Measurements from ENCODE around the gene CD300C. TPM values are rescaled to one million over a fixed set of nuclear protein-coding genes. Genes with fewer than 3 reads are reported as not detected.

Gene CD300C
- total RNA-seq, 2 donors from 2014 or later, result 1.5 TPM; not detected in 1

DNA sequence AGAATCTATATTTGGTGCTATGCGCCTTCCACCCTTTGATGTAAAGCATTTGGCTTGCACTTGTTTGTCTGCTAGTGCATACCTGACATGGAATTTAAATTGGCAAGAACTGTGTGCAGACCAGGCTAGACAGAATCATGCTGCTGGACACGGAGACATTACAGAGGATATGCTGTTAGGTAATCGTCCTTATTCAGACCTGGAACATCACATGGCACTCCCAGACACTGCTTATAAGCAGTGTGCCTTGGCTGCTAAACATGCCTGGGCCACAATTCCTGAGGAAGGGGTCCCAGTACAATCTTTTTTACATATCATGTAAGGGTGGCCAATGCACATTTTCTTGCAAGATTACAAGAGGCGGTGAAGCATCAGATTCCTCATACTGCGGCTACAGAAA lies 39.8 kb upstream of the CD300C start:
- 64% methylated on average over 5 of the region's 5 CpGs for WGBS

DNA sequence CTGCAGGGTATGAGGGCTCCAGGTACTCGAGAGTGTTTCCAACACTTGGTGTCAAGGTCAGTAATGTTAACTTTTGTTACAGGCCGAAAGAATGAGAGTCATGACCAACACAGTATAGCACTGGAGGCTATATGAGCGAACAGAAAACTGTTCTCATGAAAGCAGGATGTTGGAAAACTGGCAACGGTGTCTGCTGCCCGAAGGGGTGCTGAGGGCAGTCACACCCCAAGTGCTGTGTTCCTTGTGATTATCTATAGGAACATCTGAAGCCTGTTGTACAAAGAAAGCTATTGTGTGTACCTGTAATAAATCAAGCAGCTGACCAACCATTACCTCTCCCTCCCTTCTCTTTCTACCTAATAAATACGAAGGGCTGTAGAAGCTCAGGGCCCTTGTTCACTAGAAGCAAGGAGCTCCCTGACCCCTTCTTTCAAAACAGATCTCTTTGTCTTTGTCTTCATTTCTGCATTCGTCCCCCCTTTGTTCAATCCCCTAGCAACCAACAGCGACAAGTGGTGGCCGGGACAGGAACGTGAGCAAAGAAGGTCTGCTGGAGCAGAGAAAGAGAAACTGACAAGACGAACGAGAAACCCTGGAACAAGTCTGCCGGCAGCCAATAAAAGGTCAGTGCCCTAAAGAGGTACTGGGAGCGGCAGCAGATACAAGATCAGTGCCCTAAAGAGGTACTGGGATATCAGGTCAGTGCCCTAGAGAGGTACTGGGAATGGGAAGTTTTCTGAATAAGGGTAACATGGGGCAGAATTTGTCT lies 38.6 kb upstream of the CD300C start:
- TF ChIP-seq POLR2AphosphoS5 (IDR thresholded peaks at IDR 0.05), result peak; percentile 20
- TF ChIP-seq, protein P1, sequence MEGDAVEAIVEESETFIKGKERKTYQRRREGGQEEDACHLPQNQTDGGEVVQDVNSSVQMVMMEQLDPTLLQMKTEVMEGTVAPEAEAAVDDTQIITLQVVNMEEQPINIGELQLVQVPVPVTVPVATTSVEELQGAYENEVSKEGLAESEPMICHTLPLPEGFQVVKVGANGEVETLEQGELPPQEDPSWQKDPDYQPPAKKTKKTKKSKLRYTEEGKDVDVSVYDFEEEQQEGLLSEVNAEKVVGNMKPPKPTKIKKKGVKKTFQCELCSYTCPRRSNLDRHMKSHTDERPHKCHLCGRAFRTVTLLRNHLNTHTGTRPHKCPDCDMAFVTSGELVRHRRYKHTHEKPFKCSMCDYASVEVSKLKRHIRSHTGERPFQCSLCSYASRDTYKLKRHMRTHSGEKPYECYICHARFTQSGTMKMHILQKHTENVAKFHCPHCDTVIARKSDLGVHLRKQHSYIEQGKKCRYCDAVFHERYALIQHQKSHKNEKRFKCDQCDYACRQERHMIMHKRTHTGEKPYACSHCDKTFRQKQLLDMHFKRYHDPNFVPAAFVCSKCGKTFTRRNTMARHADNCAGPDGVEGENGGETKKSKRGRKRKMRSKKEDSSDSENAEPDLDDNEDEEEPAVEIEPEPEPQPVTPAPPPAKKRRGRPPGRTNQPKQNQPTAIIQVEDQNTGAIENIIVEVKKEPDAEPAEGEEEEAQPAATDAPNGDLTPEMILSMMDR (IDR thresholded peaks at IDR 0.05), result no peak
- TF ChIP-seq POLR2A (IDR thresholded peaks at IDR 0.05), result no peak
- H3K4me1 ChIP-seq (replicated peaks), result no peaks in the 10 kb centered on the region
- no peak for DNase-seq (ENCODE audit: low spot score)
- H3K27ac ChIP-seq, result no peak overlapping the region
- intact Hi-C loops (cut with DNase I), result no loop called here
- H3K27me3 ChIP-seq (replicated peaks; ENCODE audit: insufficient read depth), result no peaks in the 10 kb centered on the region
- 62% methylated on average over 14 of the region's 14 CpGs for WGBS
- no peaks in the 10 kb centered on the region for H3K36me3 ChIP-seq
- no peak overlapping the region for H3K4me3 ChIP-seq
- no peaks in the 10 kb centered on the region for H3K9me3 ChIP-seq

More for the DNA sequence above, 39.8 kb upstream of the CD300C start:
- Histone ChIP-seq H3K27me3 (replicated peaks; ENCODE audit: insufficient read depth) (no peaks in the 10 kb centered on the region), H3K27ac (no peak overlapping the region), H3K4me1 (replicated peaks) (no peaks in the 10 kb centered on the region), H3K36me3 (no peaks in the 10 kb centered on the region), H3K4me3 (no peak overlapping the region), H3K9me3 (no peaks in the 10 kb centered on the region)
- no peak for TF ChIP-seq POLR2AphosphoS5 (IDR thresholded peaks at IDR 0.05)
- TF ChIP-seq POLR2A (IDR thresholded peaks at IDR 0.05), result no peak
- TF ChIP-seq, protein P1 (IDR thresholded peaks at IDR 0.05), result no peak
- intact Hi-C loops (cut with DNase I), result no loop called here
- DNase-seq (ENCODE audit: low spot score), result no peak

DNA sequence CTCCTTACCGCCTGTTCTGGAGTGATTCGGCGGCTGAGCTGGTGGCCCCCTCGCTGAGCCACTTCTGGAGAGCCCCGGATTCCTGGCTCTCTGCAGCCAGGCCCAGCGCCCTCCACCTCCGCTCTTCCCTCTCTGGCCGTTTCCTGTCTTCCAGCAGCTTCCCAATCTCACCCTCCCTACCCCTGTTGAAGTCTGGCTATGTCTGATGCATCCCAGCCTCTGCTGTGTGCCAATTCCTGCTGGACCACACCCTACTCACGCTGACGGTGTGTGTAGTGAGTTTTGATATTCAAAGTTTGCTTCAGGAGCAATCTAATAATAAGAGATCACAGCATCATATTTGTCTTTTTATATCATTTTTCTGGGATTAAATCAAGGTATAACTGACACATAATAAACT lies 36.7 kb upstream of the CD300C start:
- Histone ChIP-seq H3K4me3 (no peak overlapping the region), H3K9me3 (no peaks in the 10 kb centered on the region), H3K27ac (no peak overlapping the region), H3K27me3 (replicated peaks; ENCODE audit: insufficient read depth) (no peaks in the 10 kb centered on the region), H3K36me3 (no peaks in the 10 kb centered on the region), H3K4me1 (replicated peaks) (no peaks in the 10 kb centered on the region)
- 71% methylated on average over 10 of the region's 10 CpGs for WGBS
- DNase-seq (ENCODE audit: low spot score), result no peak
- TF ChIP-seq POLR2AphosphoS5 (IDR thresholded peaks at IDR 0.05) (no peak), POLR2A (IDR thresholded peaks at IDR 0.05) (no peak)
- TF ChIP-seq, protein P1 (IDR thresholded peaks at IDR 0.05), result no peak
- intact Hi-C loops (cut with DNase I), result no loop called here

GRCh38 chr17:74579900-74580299 lies 34.0 kb upstream of the CD300C start:
- no peak for TF ChIP-seq POLR2A (IDR thresholded peaks at IDR 0.05)
- TF ChIP-seq, protein P1 (IDR thresholded peaks at IDR 0.05), result no peak
- no peak for TF ChIP-seq POLR2AphosphoS5 (IDR thresholded peaks at IDR 0.05)
- Histone ChIP-seq H3K4me1 (replicated peaks) (no peaks in the 10 kb centered on the region), H3K27ac (no peak overlapping the region)

GRCh38 chr17:74578979-74579378 lies 33.1 kb upstream of the CD300C start:
- Histone ChIP-seq H3K27ac (no peak overlapping the region), H3K27me3 (replicated peaks; ENCODE audit: insufficient read depth) (no peaks in the 10 kb centered on the region), H3K9me3 (no peaks in the 10 kb centered on the region), H3K36me3 (no peaks in the 10 kb centered on the region), H3K4me3 (no peak overlapping the region), H3K4me1 (replicated peaks) (no peaks in the 10 kb centered on the region)
- intact Hi-C loops (cut with DNase I), result no loop called here
- DNase-seq (ENCODE audit: low spot score), result no peak
- TF ChIP-seq POLR2A (IDR thresholded peaks at IDR 0.05), result no peak
- TF ChIP-seq, protein P1 (IDR thresholded peaks at IDR 0.05), result no peak
- no peak for TF ChIP-seq POLR2AphosphoS5 (IDR thresholded peaks at IDR 0.05)
- WGBS, result 82% methylated on average over 9 of the region's 9 CpGs

More at GRCh38 chr17:74579900-74580299, 34.0 kb upstream of the CD300C start:
- H3K36me3 ChIP-seq, result no peaks in the 10 kb centered on the region
- H3K9me3 ChIP-seq, result no peaks in the 10 kb centered on the region
- no peak overlapping the region for H3K4me3 ChIP-seq
- DNase-seq (ENCODE audit: low spot score), result no peak
- no peaks in the 10 kb centered on the region for H3K27me3 ChIP-seq (replicated peaks; ENCODE audit: insufficient read depth)
- intact Hi-C loops (cut with DNase I), result no loop called here
- 66% methylated on average over 7 of the region's 7 CpGs for whole genome bisulfite sequencing
